DOHH2 (cell line): ENCODE data around the gene MYF5.

Source experiments
- H3F3A ChIP-seq: fragments of 200-600 bp; sonication (generic), shearing (Covaris generic); 2 replicates; pipeline ENCODE4 v1.6.0; 2016; ENCODE audit warnings: antibody characterized with exemption, mild to moderate bottlenecking; ENCODE audit not compliant: control insufficient read depth, insufficient read depth
- H3K27ac ChIP-seq: fragments of 200-600 bp; sonication (generic); 2 replicates; pipeline ENCODE4 v1.5.1; 2014; ENCODE audit warnings: low read depth, mild to moderate bottlenecking, low read length, moderate library complexity
- H3K27me3 ChIP-seq: fragments of 200-600 bp; sonication (generic); 2 replicates; pipeline ENCODE4 v1.6.1; 2014; ENCODE audit warnings: mild to moderate bottlenecking, low read length, mixed read lengths; ENCODE audit not compliant: control insufficient read depth
- H3K36me3 ChIP-seq: fragments of 200-600 bp; sonication (generic); 2 replicates; pipeline ENCODE4 v1.6.1; 2014; ENCODE audit warnings: mild to moderate bottlenecking, low read length, moderate library complexity, mixed read lengths; ENCODE audit not compliant: control insufficient read depth
- H3K4me1 ChIP-seq: fragments of 200-600 bp; sonication (generic); 2 replicates; pipeline ENCODE4 v1.6.1; 2014; ENCODE audit warnings: mild to moderate bottlenecking, low read length, mixed read lengths; ENCODE audit not compliant: control insufficient read depth
- H3K4me2 ChIP-seq: fragments of 200-600 bp; sonication (generic); 2 replicates; pipeline ENCODE4 v1.6.0; 2014; ENCODE audit warnings: mild to moderate bottlenecking, low read length, moderate library complexity
- H3K4me3 ChIP-seq: fragments of 200-600 bp; sonication (generic); 2 replicates; pipeline ENCODE4 v1.5.1; 2014; ENCODE audit warnings: mild to moderate bottlenecking, low read length, mixed read lengths
- H3K79me2 ChIP-seq: fragments of 200-600 bp; sonication (generic); 2 replicates; pipeline ENCODE4 v1.6.1; 2014; ENCODE audit warnings: mild to moderate bottlenecking, low read length, mixed read lengths; ENCODE audit not compliant: control insufficient read depth
- H3K9me2 ChIP-seq: fragments of 200-600 bp; sonication (generic); replicated peaks from 2 replicates; pipeline ENCODE4 v1.6.1; 2014; ENCODE audit warnings: mild to moderate bottlenecking, low read length, mixed read lengths; ENCODE audit not compliant: control insufficient read depth
- H3K9me3 ChIP-seq: fragments of 200-600 bp; sonication (generic); 2 replicates; pipeline ENCODE4 v1.6.1; 2014; ENCODE audit warnings: antibody characterized with exemption, low read length, mixed read lengths; ENCODE audit not compliant: control insufficient read depth, insufficient read depth
- H4K20me1 ChIP-seq: fragments of 200-600 bp; sonication (generic); 2 replicates; pipeline ENCODE4 v1.6.0; 2014; ENCODE audit warnings: low read depth, mild to moderate bottlenecking, antibody characterized with exemption, low read length, moderate library complexity; ENCODE audit not compliant: control insufficient read depth, insufficient read depth
- CTCF ChIP-seq: fragments of 200-600 bp; sonication (generic); IDR thresholded peaks from one replicate; pipeline ENCODE4 v1.5.1; 2014; ENCODE audit warnings: antibody characterized with exemption, mild to moderate bottlenecking, low read depth, low read length; ENCODE audit not compliant: poor library complexity, severe bottlenecking
- EZH2phosphoT487 ChIP-seq: fragments of 200-600 bp; sonication (generic); IDR thresholded peaks from 2 replicates; pipeline ENCODE4 v1.6.1; 2017; ENCODE audit warnings: borderline replicate concordance, mild to moderate bottlenecking, antibody characterized with exemption, low read length, moderate library complexity, mixed read lengths

The MYF5 gene

GRCh38 chr12:80763874-80764273 lies 47.2 kb downstream of the MYF5 start:
- Histone ChIP-seq H3K36me3 (no peaks in the 10 kb centered on the region), H3K9me3 (no peaks in the 10 kb centered on the region), H3K9me2 (no peaks in the 10 kb centered on the region), H3F3A (no peaks in the 10 kb centered on the region), H3K79me2 (no peaks in the 10 kb centered on the region), H4K20me1 (no peaks in the 10 kb centered on the region), H3K4me1 (peaks cover 35% of the 10 kb centered on the region), H3K27me3 (no peaks in the 10 kb centered on the region), H3K4me3 (no peak overlapping the region), H3K27ac (no peak overlapping the region), H3K4me2 (no peak overlapping the region)
- TF ChIP-seq CTCF (peak; percentile 65), EZH2phosphoT487 (no peak)

GRCh38 chr12:80766210-80766609 lies 49.5 kb downstream of the MYF5 start:
- peak overlapping the region; percentile 48 for H3K4me2 ChIP-seq

GRCh38 chr12:80766897-80767296 lies 50.2 kb downstream of the MYF5 start:
- no peaks in the 10 kb centered on the region for H4K20me1 ChIP-seq
- H3K27ac ChIP-seq: peak overlapping the region; percentile 12; the same call in 1 of the 2 replicates
- H3K27me3 ChIP-seq: no peaks in the 10 kb centered on the region
- H3K79me2 ChIP-seq: no peaks in the 10 kb centered on the region
- H3K9me3 ChIP-seq: no peaks in the 10 kb centered on the region
- peak overlapping the region; percentile 48 for H3K4me2 ChIP-seq
- no peaks in the 10 kb centered on the region for H3K36me3 ChIP-seq
- no peaks in the 10 kb centered on the region for H3K9me2 ChIP-seq
- H3K4me3 ChIP-seq: peak overlapping the region; percentile 39
- H3F3A ChIP-seq: no peaks in the 10 kb centered on the region
- H3K4me1 ChIP-seq: peaks cover 35% of the 10 kb centered on the region
- TF ChIP-seq CTCF (no peak), EZH2phosphoT487 (no peak)

More at GRCh38 chr12:80766210-80766609, 49.5 kb downstream of the MYF5 start:
- no peaks in the 10 kb centered on the region for H3K9me3 ChIP-seq
- H3K4me3 ChIP-seq: peak overlapping the region; percentile 39; the same call in 1 of the 2 replicates
- H3K9me2 ChIP-seq: no peaks in the 10 kb centered on the region
- peak overlapping the region; percentile 12; the same call in 1 of the 2 replicates for H3K27ac ChIP-seq
- no peaks in the 10 kb centered on the region for H3F3A ChIP-seq
- no peaks in the 10 kb centered on the region for H4K20me1 ChIP-seq
- TF ChIP-seq CTCF: no peak
- TF ChIP-seq EZH2phosphoT487: no peak
- H3K79me2 ChIP-seq: no peaks in the 10 kb centered on the region
- no peaks in the 10 kb centered on the region for H3K36me3 ChIP-seq
- H3K27me3 ChIP-seq: no peaks in the 10 kb centered on the region
- peaks cover 35% of the 10 kb centered on the region for H3K4me1 ChIP-seq
